Right lobe of liver (tissue), 6 donors: ENCODE data around the gene PCSK6. TPM values are rescaled to one million over a fixed set of nuclear protein-coding genes. Genes with fewer than 3 reads are reported as not detected.

Source experiments
- ATAC-seq, 4 donors: fragments of 200-7000 bp; cut with Tn5 transposase; one replicate each; pipeline ENCODE4 v1.9.1; 2020; ENCODE audit warnings: mild to moderate bottlenecking in 4 of 4, moderate library complexity in 4 of 4
- DNase-seq, 3 donors: peaks; one replicate each; pipeline ENCODE4 v3.0.0-alpha.2; 2020
- H3K27ac ChIP-seq, 3 donors: fragments of 200-600 bp; one replicate each; pipeline ENCODE4 v1.8.0; 2022
- H3K27me3 ChIP-seq, 2 donors: fragments of 200-600 bp; one replicate each; pipeline ENCODE4 v1.8.0; 2022
- H3K36me3 ChIP-seq, 4 donors: fragments of 200-600 bp; sonication (generic) in 1 of 4; one replicate each; pipeline versions ENCODE4 v1.5.1 to v1.8.0; 2017 to 2022; ENCODE audit warnings: control low read depth in 1 of 4
- H3K4me1 ChIP-seq, 4 donors: fragments of 200-600 bp; sonication (generic) in 1 of 4; one replicate each; pipeline versions ENCODE4 v1.5.1 to v1.8.0; 2017 to 2022; ENCODE audit warnings: control low read depth in 1 of 4
- H3K4me3 ChIP-seq, 3 donors: fragments of 200-600 bp; one replicate each; pipeline ENCODE4 v1.8.0; 2022
- H3K9me3 ChIP-seq, 4 donors: fragments of 200-600 bp; sonication (generic) in 1 of 4; one replicate each; pipeline versions ENCODE4 v1.5.1 to v1.8.0; 2017 to 2022; ENCODE audit warnings: control low read depth in 1 of 4
- CTCF ChIP-seq, 4 donors: fragments of 200-600 bp in 3 of 4; fragments of 450-650 bp in 1 of 4; IDR thresholded peaks; one replicate each; pipeline versions ENCODE4 v1.5.1 to v1.8.0; 2016 to 2022; ENCODE audit warnings: antibody characterized with exemption in 4 of 4, mild to moderate bottlenecking in 2 of 4
- POLR2A ChIP-seq: fragments of 450-650 bp; IDR thresholded peaks from one replicate; pipeline ENCODE4 v1.6.1; 2017; ENCODE audit warnings: antibody characterized with exemption, mild to moderate bottlenecking
- WGBS: methylation state at CpG from one replicate; pipeline ENCODE4 v1.1.6; 2018; ENCODE audit warnings: low coverage, low lambda C conversion rate; ENCODE audit not compliant: insufficient coverage; ENCODE audit errors: missing lambda C conversion rate; 5-methylcytosine and 5-hydroxymethylcytosine counted together
- intact Hi-C, 2 donors: fragments of 100-400 bp; cut with DNase I; formaldehyde crosslinking; loops; one replicate each; pipeline versions ENCODE4 v1.11.2 to v1.14.1; 2022
- total RNA-seq, 6 experiments: library from RNA; depleted of rRNA in 2 of 6; stranded (reverse); fragments of >200 nt in 2 of 6; fragmentation: NEBNext Ultra II Directional in 3 of 6; extraction: Animal tissue kit (Norgen Biotek cat#: 25700) in 3 of 6; gene quantifications; one replicate each; pipeline versions ENCODE4 v1.1.0 to v1.2.4, GENCODE V29; 2016 to 2023
- donor health status: DM: no; HTN: yes; CAD: no.
- donor health status: DM: no; HTN: no; CAD: no.
- donor health status: DM: no; HTN: no; CAD: no.
- donor health status: DM: no; HTN: yes; CAD: no.
- donor health status: DM: no; HTN: yes; CAD: no.

PCSK6 gene
- total RNA-seq, 6 experiments from 2014 or later: 165 to 218 (median 207) TPM

GRCh38 chr15:101427606-101428487 is 61.7 kb downstream of the PCSK6 start:
- Histone ChIP-seq H3K9me3 (no peaks in the 10 kb centered on the region), H3K4me1 (no peaks in the 10 kb centered on the region), H3K27me3 (no peaks in the 10 kb centered on the region), H3K4me3 (no peak overlapping the region), H3K27ac (no peak overlapping the region), H3K36me3 (peaks cover 0 to 92% (median 39%) of the 10 kb centered on the region in 4 donors)
- intact Hi-C loops: no loop called here
- 83% methylated on average over 4 of the region's 20 CpGs for WGBS
- no peak for TF ChIP-seq POLR2A
- no peak for TF ChIP-seq CTCF (IDR thresholded peaks at IDR 0.05)
- DNase-seq (no peak), ATAC-seq (no peak)

DNA sequence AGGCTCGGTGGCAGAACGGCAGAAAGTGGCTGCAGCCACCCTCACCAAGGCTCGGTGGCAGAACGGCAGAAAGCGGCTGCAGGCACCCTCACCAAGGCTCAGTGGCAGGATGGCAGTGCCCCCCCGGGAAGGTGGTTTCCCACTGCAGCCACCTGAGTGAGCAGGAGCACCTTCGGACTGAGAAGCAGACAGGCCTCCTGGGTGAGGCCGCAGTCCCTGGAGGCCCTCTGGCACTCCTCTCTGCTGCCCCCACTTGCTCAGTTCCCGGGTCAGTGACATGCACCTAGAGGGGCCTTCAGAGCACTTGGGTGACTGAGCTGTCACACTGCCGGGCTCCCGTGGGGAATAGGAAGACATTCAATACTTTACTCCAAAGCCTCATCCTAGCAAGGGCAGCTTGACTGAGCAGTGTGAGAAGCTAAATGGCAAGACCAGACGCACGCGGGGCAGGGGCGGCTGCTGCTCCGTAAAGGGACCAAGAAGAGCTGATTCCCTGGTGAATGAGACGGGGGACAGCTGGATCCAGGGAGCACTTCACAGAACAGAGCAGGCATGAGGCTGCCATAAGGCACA is 62.7 kb downstream of the PCSK6 start:
- WGBS: 86% methylated on average over 9 of the region's 17 CpGs
- TF ChIP-seq POLR2A (no peak), CTCF (IDR thresholded peaks at IDR 0.05) (no peak)
- Histone ChIP-seq H3K27me3 (no peaks in the 10 kb centered on the region), H3K36me3 (peaks cover 0 to 96% (median 42%) of the 10 kb centered on the region in 4 donors), H3K4me1 (no peaks in the 10 kb centered on the region), H3K4me3 (no peak overlapping the region), H3K27ac (no peak overlapping the region), H3K9me3 (no peaks in the 10 kb centered on the region)
- no peak for DNase-seq
- intact Hi-C loops: no loop called here
- ATAC-seq: peak in 1 of 4 donors; percentile 6

GRCh38 chr15:101425787-101426365 is 63.6 kb downstream of the PCSK6 start:
- WGBS: 97% methylated on average over 5 of the region's 9 CpGs
- ATAC-seq (no peak), DNase-seq (no peak)
- no peak overlapping the region for H3K4me3 ChIP-seq
- intact Hi-C loops: no loop called here
- H3K9me3 ChIP-seq: no peaks in the 10 kb centered on the region
- H3K27ac ChIP-seq: no peak overlapping the region
- TF ChIP-seq CTCF (IDR thresholded peaks at IDR 0.05) (no peak), POLR2A (no peak)
- peaks cover 0 to 86% (median 42%) of the 10 kb centered on the region in 4 donors for H3K36me3 ChIP-seq
- no peaks in the 10 kb centered on the region for H3K27me3 ChIP-seq
- no peaks in the 10 kb centered on the region for H3K4me1 ChIP-seq

- 68% methylated on average over 4 of the region's 7 CpGs for WGBS
- intact Hi-C loops: no loop called here
- H3K9me3 ChIP-seq: no peaks in the 10 kb centered on the region
- TF ChIP-seq CTCF (IDR thresholded peaks at IDR 0.05) (no peak), POLR2A (no peak)
- H3K4me3 ChIP-seq: no peak overlapping the region
- no peaks in the 10 kb centered on the region for H3K4me1 ChIP-seq
- peaks cover 0 to 80% (median 39%) of the 10 kb centered on the region in 4 donors for H3K36me3 ChIP-seq
- no peak for DNase-seq
- no peak overlapping the region for H3K27ac ChIP-seq
- peak in 2 of 4 donors; percentile 23 to 42 for ATAC-seq
- H3K27me3 ChIP-seq: no peaks in the 10 kb centered on the region
These were observed 64.5 kb downstream of the PCSK6 start for GRCh38 chr15:101424984-101425383.
